MM.1S (cell line): ENCODE results near the gene ELOVL7.

Experiments used
- EZH2 ChIP-seq: fragments of 300-600 bp; sonication (generic); optimal IDR thresholded peaks from 2 replicates; pipeline ENCODE3; 2017; ENCODE audit warnings: low read depth, mild to moderate bottlenecking, antibody characterized with exemption, low read length, mixed read lengths
- EZH2phosphoT487 ChIP-seq: fragments of 300-600 bp; sonication (generic); IDR thresholded peaks from 2 replicates; pipeline ENCODE4 v1.6.1; 2018; ENCODE audit warnings: antibody characterized with exemption, low read length
- TF ChIP-seq, protein P1 (sequence below): fragments of 300-600 bp; sonication (generic); IDR thresholded peaks from 2 replicates; pipeline ENCODE4 v1.5.1; 2016; ENCODE audit warnings: antibody characterized with exemption, low read length, mixed read lengths

DNA sequence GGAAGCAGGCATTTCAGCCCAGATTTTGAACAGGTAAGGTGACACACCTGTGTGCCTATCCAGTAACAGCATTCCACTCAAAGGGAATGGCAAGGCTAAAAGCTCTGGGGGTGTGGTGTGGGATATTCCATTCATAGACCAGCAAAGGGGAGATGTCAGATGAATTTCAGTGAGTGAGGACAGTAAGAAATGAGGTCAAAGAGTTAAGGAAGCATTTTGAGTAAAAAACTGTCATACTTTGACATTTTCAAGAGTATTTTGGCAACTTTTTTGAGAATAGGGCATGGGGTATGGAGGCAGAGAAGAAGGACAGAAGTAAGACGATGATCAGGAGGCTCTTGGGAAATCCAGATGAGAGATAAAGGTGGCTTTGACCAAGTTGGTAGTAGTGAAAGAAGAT lies 2.2 kb upstream of the ELOVL7 start:
- no peak for TF ChIP-seq EZH2phosphoT487
- TF ChIP-seq, protein P1, sequence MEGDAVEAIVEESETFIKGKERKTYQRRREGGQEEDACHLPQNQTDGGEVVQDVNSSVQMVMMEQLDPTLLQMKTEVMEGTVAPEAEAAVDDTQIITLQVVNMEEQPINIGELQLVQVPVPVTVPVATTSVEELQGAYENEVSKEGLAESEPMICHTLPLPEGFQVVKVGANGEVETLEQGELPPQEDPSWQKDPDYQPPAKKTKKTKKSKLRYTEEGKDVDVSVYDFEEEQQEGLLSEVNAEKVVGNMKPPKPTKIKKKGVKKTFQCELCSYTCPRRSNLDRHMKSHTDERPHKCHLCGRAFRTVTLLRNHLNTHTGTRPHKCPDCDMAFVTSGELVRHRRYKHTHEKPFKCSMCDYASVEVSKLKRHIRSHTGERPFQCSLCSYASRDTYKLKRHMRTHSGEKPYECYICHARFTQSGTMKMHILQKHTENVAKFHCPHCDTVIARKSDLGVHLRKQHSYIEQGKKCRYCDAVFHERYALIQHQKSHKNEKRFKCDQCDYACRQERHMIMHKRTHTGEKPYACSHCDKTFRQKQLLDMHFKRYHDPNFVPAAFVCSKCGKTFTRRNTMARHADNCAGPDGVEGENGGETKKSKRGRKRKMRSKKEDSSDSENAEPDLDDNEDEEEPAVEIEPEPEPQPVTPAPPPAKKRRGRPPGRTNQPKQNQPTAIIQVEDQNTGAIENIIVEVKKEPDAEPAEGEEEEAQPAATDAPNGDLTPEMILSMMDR, result no peak
- no peak for TF ChIP-seq EZH2
